DND-41 (cell line): ENCODE results near the gene CARD19.

Source experiments
- ATAC-seq: fragments of 200-7000 bp; cut with Tn5 transposase; 3 replicates; pipeline ENCODE4 v1.9.1; 2021; ENCODE audit warnings: low read depth; ENCODE audit not compliant: insufficient read depth
- DNase-seq: peaks from one replicate; pipeline ENCODE4 v3.0.0-alpha.2; 2020
- H2AFZ ChIP-seq: 2 replicates; pipeline ENCODE4 v1.6.0; 2012; ENCODE audit warnings: low read depth, low read length
- H3K27ac ChIP-seq: 2 replicates; pipeline ENCODE4 v1.5.1; 2012; ENCODE audit warnings: low read length, inconsistent platforms
- H3K27me3 ChIP-seq: fragments of 200-600 bp; sonication (generic); 2 replicates; pipeline ENCODE4 v1.6.0; 2012; ENCODE audit warnings: low read length, mild to moderate bottlenecking, inconsistent platforms; ENCODE audit not compliant: insufficient read depth, poor library complexity
- H3K36me3 ChIP-seq: 2 replicates; pipeline ENCODE4 v1.5.1; 2012; ENCODE audit warnings: low read length, inconsistent platforms; ENCODE audit not compliant: insufficient read depth
- H3K4me1 ChIP-seq: 2 replicates; pipeline ENCODE4 v1.5.1; 2012; ENCODE audit warnings: mild to moderate bottlenecking, low read length; ENCODE audit not compliant: insufficient read depth
- H3K4me2 ChIP-seq: 2 replicates; pipeline ENCODE4 v1.6.0; 2012; ENCODE audit warnings: mild to moderate bottlenecking, moderate library complexity, low read length, inconsistent platforms; ENCODE audit not compliant: insufficient read depth
- H3K4me3 ChIP-seq, 2 experiments: fragments of 200-600 bp in 1 of 2; shearing (Covaris generic) in 1 of 2; 2 replicates each; pipeline ENCODE4 v1.5.1; 2012 to 2016; ENCODE audit warnings: inconsistent platforms in 2 of 2, low read length in 2 of 2, mild to moderate bottlenecking in 2 of 2, low read depth in 1 of 2, moderate library complexity in 1 of 2
- H3K79me2 ChIP-seq: 2 replicates; pipeline ENCODE4 v1.6.0; 2012; ENCODE audit warnings: low read length, inconsistent platforms; ENCODE audit not compliant: insufficient read depth
- H3K9ac ChIP-seq: 2 replicates; pipeline ENCODE4 v1.6.0; 2012; ENCODE audit warnings: low read depth, mild to moderate bottlenecking, inconsistent platforms, low read length, moderate library complexity
- H3K9me3 ChIP-seq: 2 replicates; pipeline ENCODE4 v1.5.1; 2012; ENCODE audit warnings: low read length, moderate library complexity, mild to moderate bottlenecking, inconsistent platforms; ENCODE audit not compliant: insufficient read depth, severe bottlenecking
- H4K20me1 ChIP-seq: 2 replicates; pipeline ENCODE4 v1.6.0; 2012; ENCODE audit warnings: low read length; ENCODE audit not compliant: insufficient read depth
- CTCF ChIP-seq: IDR thresholded peaks from 2 replicates; pipeline ENCODE4 v1.5.1; 2012; ENCODE audit warnings: borderline replicate concordance, low read length, moderate library complexity, mild to moderate bottlenecking; ENCODE audit not compliant: poor library complexity, severe bottlenecking; ENCODE audit errors: extremely low read depth
- EZH2 ChIP-seq: IDR thresholded peaks from 3 replicates; pipeline ENCODE4 v1.6.1; 2012; ENCODE audit warnings: borderline replicate concordance, low read depth, mild to moderate bottlenecking, moderate library complexity, low read length, inconsistent platforms; ENCODE audit not compliant: severe bottlenecking

The CARD19 gene

GRCh38 chr9:93057703-93058354 is 38.2 kb upstream of the CARD19 start:
- H3K27ac ChIP-seq, result no peak overlapping the region
- no peaks in the 10 kb centered on the region for H3K36me3 ChIP-seq
- no peaks in the 10 kb centered on the region for H3K27me3 ChIP-seq
- peaks cover 28% of the 10 kb centered on the region for H3K4me1 ChIP-seq
- no peak overlapping the region for H3K4me2 ChIP-seq
- H4K20me1 ChIP-seq, result no peaks in the 10 kb centered on the region
- no peak overlapping the region for H3K4me3 ChIP-seq
- no peaks in the 10 kb centered on the region for H3K79me2 ChIP-seq
- H2AFZ ChIP-seq, result no peak overlapping the region
- H3K9me3 ChIP-seq, result no peaks in the 10 kb centered on the region
- ATAC-seq, result no peak
- no peak for TF ChIP-seq EZH2
- TF ChIP-seq CTCF, result no peak
- no peak overlapping the region for H3K9ac ChIP-seq
- DNase-seq, result no peak

GRCh38 chr9:93058355-93059010 is 37.5 kb upstream of the CARD19 start, which contains the start of gene SUSD3:
Gene SUSD3 (plus strand): TSS chr9:93058701. CDS start chr9:93058743, 42 bp downstream.
- no peak for DNase-seq
- Histone ChIP-seq H3K4me3 (no peak within 1 kb of the TSS), H3K4me2 (no peak within 1 kb of the TSS)

GRCh38 chr9:93059011-93059714 is 36.9 kb upstream of the CARD19 start:
- Histone ChIP-seq H3K4me3 (no peak overlapping the region), H3K9me3 (no peaks in the 10 kb centered on the region), H3K4me2 (no peak overlapping the region), H3K9ac (no peak overlapping the region), H3K36me3 (no peaks in the 10 kb centered on the region), H3K27ac (no peak overlapping the region), H3K4me1 (peaks cover 35% of the 10 kb centered on the region), H3K79me2 (no peaks in the 10 kb centered on the region), H3K27me3 (no peaks in the 10 kb centered on the region), H2AFZ (no peak overlapping the region), H4K20me1 (no peaks in the 10 kb centered on the region)
- DNase-seq, result no peak
- ATAC-seq, result no peak
- TF ChIP-seq CTCF, result no peak
- TF ChIP-seq EZH2, result no peak

More at GRCh38 chr9:93058355-93059010, 37.5 kb upstream of the CARD19 start, which contains the start of gene SUSD3:
- Histone ChIP-seq H3K27me3 (no peaks in the 10 kb centered on the region), H4K20me1 (no peaks in the 10 kb centered on the region), H3K4me1 (peaks cover 28% of the 10 kb centered on the region), H3K79me2 (no peaks in the 10 kb centered on the region), H3K9me3 (no peaks in the 10 kb centered on the region), H3K36me3 (no peaks in the 10 kb centered on the region), H3K9ac (no peak within 1 kb of the TSS), H3K27ac (no peak within 1 kb of the TSS), H2AFZ (no peak within 1 kb of the TSS)
- ATAC-seq, result no peak
- TF ChIP-seq EZH2, result no peak
- TF ChIP-seq CTCF, result no peak
